H1 (cell line): Measurements from ENCODE around the gene ZBTB16. TPM values are rescaled to one million over a fixed set of nuclear protein-coding genes. Genes with fewer than 3 reads are reported as not detected.

Experiments used
- CTCF ChIA-PET: fragments of 300-600 bp; sonication (Branson Sonifier 250); formaldehyde crosslinking; loops from one replicate; lab custom pipeline; 2021; ENCODE audit not compliant: partially characterized antibody; lab: Charles Lee
- POLR2A ChIA-PET: fragments of 300-600 bp; sonication (Branson Sonifier 250); formaldehyde crosslinking; loops from one replicate; lab custom pipeline; 2021; ENCODE audit warnings: inconsistent platforms; ENCODE audit not compliant: partially characterized antibody; lab: Charles Lee
- DNase-seq, 2 experiments: peaks; one replicate each; pipeline versions ENCODE4 v3.0.0 to v3.0.0-alpha.2; 2010 to 2022; ENCODE audit warnings: low spot score in 2 of 2, low read depth in 1 of 2, mixed read lengths in 1 of 2
- FAIRE-seq: peaks from 2 replicates; lab custom pipeline; 2011; peaks lifted over from hg19 to GRCh38; lab: Jason Lieb, UNC
- H2AFZ ChIP-seq: 2 replicates; pipeline ENCODE4 v1.8.1; 2012; ENCODE audit warnings: low read length, inconsistent platforms
- H2AK5ac ChIP-seq: 2 replicates; pipeline ENCODE4 v1.6.1; 2013; ENCODE audit warnings: low read depth, low read length
- H2BK120ac ChIP-seq: replicated peaks from 2 replicates; pipeline ENCODE3; 2013; ENCODE audit warnings: low read depth, low read length, inconsistent platforms
- H2BK12ac ChIP-seq: 2 replicates; pipeline ENCODE4 v1.6.1; 2013; ENCODE audit warnings: low read depth, low read length
- H2BK15ac ChIP-seq: 2 replicates; pipeline ENCODE4 v1.6.1; 2013; ENCODE audit warnings: low read length
- H2BK20ac ChIP-seq: 2 replicates; pipeline ENCODE4 v1.6.1; 2013; ENCODE audit warnings: low read length
- H2BK5ac ChIP-seq: 2 replicates; pipeline ENCODE4 v1.6.1; 2013; ENCODE audit warnings: low read depth, low read length
- H3K14ac ChIP-seq: 2 replicates; pipeline ENCODE4 v1.6.1; 2013; ENCODE audit warnings: inconsistent platforms; ENCODE audit not compliant: insufficient read length
- H3K18ac ChIP-seq: 2 replicates; pipeline ENCODE4 v1.6.1; 2013; ENCODE audit warnings: low read length; ENCODE audit errors: extremely low read depth
- H3K23ac ChIP-seq: 2 replicates; pipeline ENCODE4 v1.6.1; 2013; ENCODE audit warnings: inconsistent platforms; ENCODE audit not compliant: insufficient read length
- H3K23me2 ChIP-seq: 2 replicates; pipeline ENCODE4 v1.6.1; 2013; ENCODE audit warnings: low read depth, low read length
- H3K27ac ChIP-seq: 2 replicates; pipeline ENCODE4 v1.6.1; 2011; ENCODE audit warnings: low read depth, low read length, inconsistent platforms
- H3K27me3 ChIP-seq, 4 experiments: replicated peaks in 1 of 4; 1 replicate in 1 of 4; 2 replicates in 3 of 4; pipeline versions ENCODE4 v1.6.1 to v1.8.1; 2011 to 2013; ENCODE audit warnings: low read length in 3 of 4, mild to moderate bottlenecking in 3 of 4, inconsistent platforms in 2 of 4, mixed read lengths in 2 of 4, moderate library complexity in 1 of 4; ENCODE audit not compliant: control insufficient read depth in 3 of 4, insufficient read depth in 3 of 4; ENCODE audit errors: extremely low read depth in 1 of 4
- H3K36me3 ChIP-seq, 4 experiments: 2 replicates each; pipeline versions ENCODE4 v1.6.1 to v1.8.1; 2011 to 2013; ENCODE audit warnings: mild to moderate bottlenecking in 4 of 4, low read length in 3 of 4, moderate library complexity in 2 of 4, control low read depth in 1 of 4, inconsistent platforms in 1 of 4; ENCODE audit not compliant: insufficient read depth in 4 of 4, control insufficient read depth in 2 of 4
- H3K4ac ChIP-seq: replicated peaks from 2 replicates; pipeline ENCODE3; 2013; ENCODE audit warnings: low read length, low read depth, mixed read lengths, inconsistent platforms; ENCODE audit not compliant: insufficient read length
- H3K4me1 ChIP-seq, 4 experiments: replicated peaks in 1 of 4; 1 replicate in 1 of 4; 2 replicates in 3 of 4; pipeline versions ENCODE4 v1.6.1 to v1.8.1; 2011 to 2013; ENCODE audit warnings: low read length in 3 of 4, inconsistent platforms in 2 of 4, mixed read lengths in 1 of 4; ENCODE audit not compliant: insufficient read depth in 4 of 4, control insufficient read depth in 3 of 4
- H3K4me2 ChIP-seq, 2 experiments: 2 replicates each; pipeline versions ENCODE4 v1.6.1 to v1.8.1; 2011 to 2013; ENCODE audit warnings: low read depth in 2 of 2, low read length in 2 of 2, control low read depth in 1 of 2, inconsistent platforms in 1 of 2, mild to moderate bottlenecking in 1 of 2; ENCODE audit not compliant: insufficient read depth in 1 of 2
- H3K4me3 ChIP-seq, 4 experiments: fragments of 200-600, 300-600 bp in 1 of 4; sonication (generic), shearing (Covaris generic), sonication (Bioruptor Twin) in 1 of 4; 2 replicates each; pipeline versions ENCODE4 v1.5.1 to v1.8.1; 2011 to 2016; ENCODE audit warnings: low read length in 4 of 4, low read depth in 3 of 4, control low read depth in 2 of 4, inconsistent platforms in 2 of 4, mild to moderate bottlenecking in 2 of 4, mixed read lengths in 1 of 4, moderate library complexity in 1 of 4; ENCODE audit not compliant: insufficient read depth in 2 of 4; ENCODE audit errors: extremely low read depth in 1 of 4
- H3K56ac ChIP-seq: replicated peaks from 2 replicates; pipeline ENCODE3; 2013; ENCODE audit warnings: low read depth, mild to moderate bottlenecking, mixed read lengths, low read length, inconsistent platforms; ENCODE audit not compliant: insufficient read length
- H3K79me1 ChIP-seq: 2 replicates; pipeline ENCODE4 v1.6.1; 2013; ENCODE audit warnings: low read depth, low read length, control low read depth
- H3K79me2 ChIP-seq, 2 experiments: 2 replicates each; pipeline versions ENCODE4 v1.6.1 to v1.8.1; 2012 to 2013; ENCODE audit warnings: low read length in 2 of 2, mild to moderate bottlenecking in 2 of 2, inconsistent platforms in 1 of 2; ENCODE audit not compliant: insufficient read depth in 2 of 2, control insufficient read depth in 1 of 2
- H3K9ac ChIP-seq, 4 experiments: replicated peaks in 1 of 4; 1 replicate in 1 of 4; 2 replicates in 3 of 4; pipeline versions ENCODE4 v1.6.1 to v1.8.1; 2011 to 2013; ENCODE audit warnings: low read depth in 3 of 4, low read length in 3 of 4, control low read depth in 2 of 4, mild to moderate bottlenecking in 2 of 4, moderate library complexity in 2 of 4, inconsistent platforms in 1 of 4; ENCODE audit errors: extremely low read depth in 1 of 4
- H3K9me3 ChIP-seq, 2 experiments: 2 replicates each; pipeline versions ENCODE4 v1.6.1 to v1.8.1; 2012 to 2013; ENCODE audit warnings: mild to moderate bottlenecking in 2 of 2, moderate library complexity in 2 of 2, control low read depth in 1 of 2, inconsistent platforms in 1 of 2, low read depth in 1 of 2, low read length in 1 of 2, mixed read lengths in 1 of 2; ENCODE audit not compliant: insufficient read depth in 2 of 2
- H4K20me1 ChIP-seq, 2 experiments: replicated peaks in 1 of 2; 2 replicates each; pipeline versions ENCODE3 to v1.8.1; 2011 to 2013; ENCODE audit warnings: inconsistent platforms in 2 of 2, low read length in 2 of 2, mild to moderate bottlenecking in 1 of 2; ENCODE audit not compliant: insufficient read depth in 2 of 2, control insufficient read depth in 1 of 2
- H4K5ac ChIP-seq: 2 replicates; pipeline ENCODE4 v1.6.1; 2013; ENCODE audit warnings: low read length, low read depth, mixed read lengths, inconsistent platforms; ENCODE audit not compliant: insufficient read length
- H4K8ac ChIP-seq: 2 replicates; pipeline ENCODE4 v1.8.0; 2013; ENCODE audit warnings: mild to moderate bottlenecking, moderate library complexity, low read length, inconsistent platforms; ENCODE audit not compliant: insufficient read depth; ENCODE audit errors: extremely low read depth
- H4K91ac ChIP-seq: replicated peaks from 2 replicates; pipeline ENCODE3; 2013; ENCODE audit warnings: low read length, mixed read lengths, inconsistent platforms; ENCODE audit not compliant: insufficient read length
- ASH2L ChIP-seq: fragments of 200-600, 300-600 bp; sonication (generic); IDR thresholded peaks from one replicate; pipeline ENCODE4 v1.7.1; 2017; ENCODE audit warnings: low read length
- BACH1 ChIP-seq: IDR thresholded peaks from 2 replicates; pipeline ENCODE4 v1.6.1; 2012; ENCODE audit warnings: low read length, improper control_type of control experiment
- BCL11A ChIP-seq, 2 experiments: IDR thresholded peaks; one replicate each; pipeline ENCODE4 v1.6.1; 2011; ENCODE audit warnings: low read depth in 2 of 2, low read length in 2 of 2, mild to moderate bottlenecking in 2 of 2
- CHD1 ChIP-seq: IDR thresholded peaks from 2 replicates; pipeline ENCODE4 v1.6.1; 2012; ENCODE audit warnings: low read depth, low read length, improper control_type of control experiment
- JUN ChIP-seq: IDR thresholded peaks from 2 replicates; pipeline ENCODE4 v1.6.1; 2011; ENCODE audit warnings: low read depth, mild to moderate bottlenecking, improper control_type of control experiment, low read length
- POLR2AphosphoS5 ChIP-seq: IDR thresholded peaks from 2 replicates; pipeline ENCODE4 v1.6.1; 2011; ENCODE audit warnings: low read depth, low read length
- TAF7 ChIP-seq: optimal IDR thresholded peaks from 2 replicates; pipeline ENCODE3; 2011; ENCODE audit warnings: low read depth, mild to moderate bottlenecking, inconsistent platforms, low read length, moderate library complexity, borderline replicate concordance
- WGBS, 2 experiments: shearing (Covaris generic) in 1 of 2; methylation state at CpG; one replicate each; pipeline versions ENCODE4 v1.1.6 to v1.1.7; 2013 to 2015; ENCODE audit warnings: low lambda C conversion rate in 2 of 2, mixed read lengths in 2 of 2, inconsistent platforms in 1 of 2, low coverage in 1 of 2, missing lambda C conversion rate in 1 of 2; ENCODE audit not compliant: insufficient replicate concordance in 2 of 2, insufficient coverage in 1 of 2, insufficient read length in 1 of 2; ENCODE audit errors: extremely low coverage in 1 of 2, missing lambda C conversion rate in 1 of 2; 5-methylcytosine and 5-hydroxymethylcytosine counted together
- polyA plus RNA-seq, 7 experiments: library from polyadenylated mRNA; depleted of rRNA in 3 of 7; stranded (reverse) in 5 of 7; unstranded in 2 of 7; fragments of >200 nt in 5 of 7; fragments of 200-250 nt in 2 of 7; gene quantifications; 1 replicate in 5 of 7; 2 replicates in 1 of 7; 4 replicates in 1 of 7; pipeline versions ENCODE4 v1.2.1 to v1.2.3, GENCODE V29; 2011 to 2013; ENCODE audit warnings: missing spikeins in 2 of 7, mixed read lengths in 2 of 7
- total RNA-seq: library from RNA; stranded (reverse); fragmentation: NEBNext Ultra II Directional; extraction: Animal tissue kit (Norgen Biotek cat#: 25700); gene quantifications from 2 replicates; pipeline ENCODE4 v1.2.1, GENCODE V29; 2021
- TF ChIP-seq, protein P1 (sequence below): IDR thresholded peaks from 2 replicates; pipeline ENCODE4 v1.6.1; 2011; ENCODE audit warnings: low read length, improper control_type of control experiment

The ZBTB16 gene
- total and polyA plus RNA-seq, 2 of the 8 experiments (the other 6 are each of a cell fraction or from before 2014, with no cell fraction given), result 0.12 to 0.61 TPM

DNA sequence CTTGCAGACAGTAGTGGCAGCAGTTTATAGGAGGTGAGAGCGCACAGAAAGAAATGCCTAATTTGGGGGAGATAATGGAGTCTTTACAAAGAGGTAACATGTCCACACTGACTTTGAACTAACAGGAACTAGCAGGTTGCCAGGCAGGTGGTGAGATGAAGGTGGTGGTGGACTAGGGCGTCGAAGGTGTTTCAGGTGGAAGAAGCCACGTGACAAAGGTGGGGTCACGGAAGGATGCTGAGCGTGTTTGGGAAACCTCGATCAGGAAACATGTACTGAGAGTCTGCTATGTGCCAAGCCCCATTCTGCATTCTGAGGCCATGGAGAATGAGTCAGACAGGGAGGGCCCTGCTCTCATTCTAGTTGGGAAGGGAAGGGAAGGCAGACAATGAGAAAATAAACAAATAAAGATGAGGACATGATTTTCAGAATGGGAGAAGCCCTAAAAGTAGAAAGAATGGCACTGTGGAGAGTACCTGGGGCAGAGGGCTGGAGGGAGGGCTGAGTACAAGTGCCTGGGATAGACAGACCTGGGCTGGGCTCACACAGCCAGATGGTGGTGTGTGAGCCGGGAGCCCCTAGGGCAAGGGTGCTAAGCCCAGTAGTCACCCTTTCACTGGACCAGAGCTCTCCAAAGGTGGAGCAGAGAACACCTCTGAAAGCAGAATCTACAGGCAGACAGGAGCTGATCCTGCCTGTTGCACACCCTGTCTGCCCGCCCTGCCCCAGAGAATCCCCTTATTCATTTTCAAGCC, 220.5 kb downstream of the ZBTB16 start:
- Histone ChIP-seq H4K91ac (peak overlapping the region; percentile 27), H3K9ac (no peak overlapping the region), H2BK120ac (no peak overlapping the region), H3K4me2 (no peak overlapping the region), H3K36me3 (no peaks in the 10 kb centered on the region), H2BK15ac (peak overlapping the region; percentile 77; the same call in 1 of the 2 replicates), H2BK20ac (0 out of 2 replicates have a peak overlapping the region, but pooled peaks have one; percentile 16), H3K79me1 (no peaks in the 10 kb centered on the region), H2BK5ac (no peak overlapping the region; the same call in 1 of the 2 replicates), H3K9me3 (no peaks in the 10 kb centered on the region), H3K56ac (no peak overlapping the region), H3K4me1 (peaks cover 0 to 4% (median 0%) of the 10 kb centered on the region in 4 experiments; a peak in 2 of 7 replicates), H2AFZ (peak overlapping the region; percentile 97; the same call in 1 of the 2 replicates), H3K23me2 (no peaks in the 10 kb centered on the region), H2BK12ac (peak overlapping the region; percentile 86), H4K8ac (no peak overlapping the region), H4K5ac (no peak overlapping the region), H3K23ac (no peak overlapping the region), H3K18ac (no peak overlapping the region), H3K4ac (no peak overlapping the region), H3K4me3 (no peak overlapping the region), H3K27ac (no peak overlapping the region), H3K27me3 (no peaks in the 10 kb centered on the region), H2AK5ac (no peak overlapping the region), H3K79me2 (no peaks in the 10 kb centered on the region), H3K14ac (no peak overlapping the region), H4K20me1 (no peaks in the 10 kb centered on the region)
- CTCF ChIA-PET, result interaction anchor here (0.6 to 12.4 kb wide), 19 partner anchors 8 to 969 kb away, joined by 3 to 123 read pairs (median 3); no protein-coding TSS in a partner anchor
- FAIRE-seq (no peak), DNase-seq (peak in 1 of 2 experiments; percentile 23)
- TF ChIP-seq POLR2AphosphoS5 (no peak), ASH2L (no peak), BACH1 (no peak), BCL11A (IDR thresholded peaks at IDR 0.05; ENCODE audit: low read depth in 2 of 2, low read length in 2 of 2) (no peak), JUN (no peak), CHD1 (no peak), TAF7 (no peak)
- TF ChIP-seq, protein P1, sequence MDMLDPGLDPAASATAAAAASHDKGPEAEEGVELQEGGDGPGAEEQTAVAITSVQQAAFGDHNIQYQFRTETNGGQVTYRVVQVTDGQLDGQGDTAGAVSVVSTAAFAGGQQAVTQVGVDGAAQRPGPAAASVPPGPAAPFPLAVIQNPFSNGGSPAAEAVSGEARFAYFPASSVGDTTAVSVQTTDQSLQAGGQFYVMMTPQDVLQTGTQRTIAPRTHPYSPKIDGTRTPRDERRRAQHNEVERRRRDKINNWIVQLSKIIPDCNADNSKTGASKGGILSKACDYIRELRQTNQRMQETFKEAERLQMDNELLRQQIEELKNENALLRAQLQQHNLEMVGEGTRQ, result no peak
- 90% methylated on average over 9 of the region's 9 CpGs; no CpG with 5 or more reads in 1 of the 2 experiments for WGBS, 2 experiments
- POLR2A ChIA-PET, result interaction anchor here (1.5 kb wide), 1 partner anchor 10 kb away, joined by 3 read pairs; no protein-coding TSS in a partner anchor
